SK-N-SH (cell line): Measurements from ENCODE around the gene UBN2. TPM values are rescaled to one million over a fixed set of nuclear protein-coding genes. Genes with fewer than 3 reads are reported as not detected.

Source experiments
- CTCF ChIA-PET: fragments of 300-600, 350-600 bp; formaldehyde crosslinking; extraction: SDS; loops from one replicate; lab custom pipeline; 2021; lab: Yijun Ruan, JAX
- POLR2A ChIA-PET: fragments of 350-600 bp; sonication (Branson Sonifier 250); formaldehyde crosslinking; extraction: SDS; loops from one replicate; lab custom pipeline; 2020; ENCODE audit warnings: antibody characterized with exemption, inconsistent platforms; lab: Yijun Ruan, JAX
- DNase-seq: peaks from one replicate; pipeline ENCODE4 v3.0.0; 2012
- H2AFZ ChIP-seq: fragments of 200-600 bp; sonication (generic); 2 replicates; pipeline ENCODE4 v1.8.1; 2016; ENCODE audit warnings: antibody characterized with exemption, mild to moderate bottlenecking, low read depth
- H3F3A ChIP-seq: fragments of 200-600 bp; sonication (generic); replicated peaks from 2 replicates; pipeline ENCODE3; 2016; ENCODE audit warnings: antibody characterized with exemption, mild to moderate bottlenecking; ENCODE audit not compliant: insufficient read depth
- H3K27ac ChIP-seq, 2 experiments: fragments of 200-500 bp in 1 of 2; fragments of 200-600 bp in 1 of 2; sonication (Bioruptor generic) in 1 of 2; sonication (generic), shearing (Covaris generic) in 1 of 2; 2 replicates each; pipeline versions ENCODE4 v1.5.1 to v1.6.1; 2014 to 2016; ENCODE audit warnings: low read depth in 2 of 2, inconsistent platforms in 1 of 2, low read length in 1 of 2, mild to moderate bottlenecking in 1 of 2, mixed read lengths in 1 of 2
- H3K27me3 ChIP-seq: fragments of 200-600 bp; sonication (generic), shearing (Covaris generic); 2 replicates; pipeline ENCODE4 v1.6.1; 2016; ENCODE audit warnings: mixed run types; ENCODE audit not compliant: insufficient read depth
- H3K36me3 ChIP-seq, 2 experiments: fragments of 200-500 bp in 1 of 2; fragments of 200-600 bp in 1 of 2; sonication (Bioruptor generic) in 1 of 2; sonication (generic) in 1 of 2; replicated peaks in 1 of 2; 2 replicates each; pipeline versions ENCODE3 to v1.5.1; 2014 to 2016; ENCODE audit warnings: low read length in 1 of 2, mild to moderate bottlenecking in 1 of 2; ENCODE audit not compliant: insufficient read depth in 2 of 2, control insufficient read depth in 1 of 2
- H3K4me1 ChIP-seq, 2 experiments: fragments of 200-500 bp in 1 of 2; fragments of 200-600 bp in 1 of 2; sonication (Bioruptor generic) in 1 of 2; sonication (generic), shearing (Covaris generic) in 1 of 2; 2 replicates each; pipeline versions ENCODE4 v1.5.1 to v1.6.1; 2014 to 2016; ENCODE audit warnings: low read depth in 1 of 2, low read length in 1 of 2, mixed run types in 1 of 2; ENCODE audit not compliant: insufficient read depth in 2 of 2, control insufficient read depth in 1 of 2
- H3K4me2 ChIP-seq: fragments of 200-600 bp; sonication (generic), shearing (Covaris generic); 2 replicates; pipeline ENCODE4 v1.6.1; 2017; ENCODE audit warnings: mixed run types
- H3K4me3 ChIP-seq, 2 experiments: fragments of 200-500 bp in 1 of 2; fragments of 200-600 bp in 1 of 2; sonication (Bioruptor generic) in 1 of 2; sonication (generic), shearing (Covaris generic) in 1 of 2; 2 replicates each; pipeline versions ENCODE4 v1.5.1 to v1.8.1; 2014 to 2016; ENCODE audit warnings: low read depth in 2 of 2, inconsistent platforms in 1 of 2, low read length in 1 of 2, mild to moderate bottlenecking in 1 of 2, mixed read lengths in 1 of 2, moderate library complexity in 1 of 2
- H3K79me2 ChIP-seq: fragments of 200-600 bp; sonication (generic); 2 replicates; pipeline ENCODE4 v1.8.1; 2017; ENCODE audit warnings: mild to moderate bottlenecking; ENCODE audit not compliant: insufficient read depth
- H3K9ac ChIP-seq: fragments of 200-600 bp; sonication (generic); 2 replicates; pipeline ENCODE4 v1.6.1; 2017; ENCODE audit warnings: mixed run types
- H3K9me2 ChIP-seq: fragments of 200-600 bp; sonication (generic); 2 replicates; pipeline ENCODE4 v1.6.1; 2017; ENCODE audit warnings: mixed run types
- H3K9me3 ChIP-seq: fragments of 200-600 bp; sonication (generic); 2 replicates; pipeline ENCODE4 v1.6.1; 2017; ENCODE audit warnings: mixed run types, mild to moderate bottlenecking, moderate library complexity
- H4K20me1 ChIP-seq: fragments of 200-600 bp; sonication (generic); 2 replicates; pipeline ENCODE4 v1.6.1; 2017; ENCODE audit warnings: mild to moderate bottlenecking, mixed run types; ENCODE audit not compliant: insufficient read depth
- CHD2 ChIP-seq: fragments of 150-350 bp; IDR thresholded peaks from 2 replicates; pipeline ENCODE4 v1.6.1; 2018; ENCODE audit warnings: low read length; ENCODE audit not compliant: partially characterized antibody
- CTCF ChIP-seq: fragments of 200-600 bp; sonication (generic); IDR thresholded peaks from 2 replicates; pipeline ENCODE4 v1.6.1; 2017; ENCODE audit warnings: antibody characterized with exemption, mild to moderate bottlenecking, moderate library complexity
- ELF1 ChIP-seq: IDR thresholded peaks from 2 replicates; pipeline ENCODE4 v1.4.0; 2012
- EP300 ChIP-seq, 2 experiments: IDR thresholded peaks; 2 replicates each; pipeline versions ENCODE4 v1.4.0 to v1.6.1; 2012; ENCODE audit warnings: borderline replicate concordance in 1 of 2, low read depth in 1 of 2, low read length in 1 of 2
- FOXJ3 ChIP-seq: sonication (generic); formaldehyde crosslinking; IDR thresholded peaks from 2 replicates; pipeline ENCODE4 v1.5.1; 2020; ENCODE audit warnings: mild to moderate bottlenecking, missing genetic modification reagents
- IRF3 ChIP-seq: fragments of 150-350 bp; IDR thresholded peaks from 2 replicates; pipeline ENCODE4 v1.6.1; 2016; ENCODE audit warnings: mild to moderate bottlenecking, low read depth, low read length
- JUND ChIP-seq: IDR thresholded peaks from 2 replicates; pipeline ENCODE4 v1.4.0; 2012
- MAX ChIP-seq: IDR thresholded peaks from 2 replicates; pipeline ENCODE4 v1.4.0; 2012; ENCODE audit warnings: low read depth
- MEF2A ChIP-seq: IDR thresholded peaks from 2 replicates; pipeline ENCODE4 v1.4.0; 2012; ENCODE audit warnings: low read depth, borderline replicate concordance
- MXI1 ChIP-seq: IDR thresholded peaks from 2 replicates; pipeline ENCODE4 v1.6.1; 2012; ENCODE audit warnings: mild to moderate bottlenecking, low read depth, low read length, improper control_type of control experiment
- NRF1 ChIP-seq: IDR thresholded peaks from 2 replicates; pipeline ENCODE4 v1.6.1; 2012; ENCODE audit warnings: low read depth, mild to moderate bottlenecking, low read length
- POLR2AphosphoS5 ChIP-seq: IDR thresholded peaks from 2 replicates; pipeline ENCODE4 v1.6.1; 2012; ENCODE audit warnings: low read depth, low read length
- RCOR1 ChIP-seq: fragments of 150-350 bp; IDR thresholded peaks from 2 replicates; pipeline ENCODE4 v1.6.1; 2017; ENCODE audit warnings: antibody characterized with exemption, low read length
- RFX5 ChIP-seq: IDR thresholded peaks from 2 replicates; pipeline ENCODE4 v1.6.1; 2012; ENCODE audit warnings: mild to moderate bottlenecking, improper control_type of control experiment, low read length
- RXRA ChIP-seq: IDR thresholded peaks from 2 replicates; pipeline ENCODE4 v1.4.0; 2012; ENCODE audit warnings: low read depth, mild to moderate bottlenecking, borderline replicate concordance
- SIN3A ChIP-seq: IDR thresholded peaks from 2 replicates; pipeline ENCODE4 v1.6.1; 2012; ENCODE audit warnings: low read depth, mild to moderate bottlenecking, low read length, moderate library complexity, borderline replicate concordance
- SMC3 ChIP-seq: IDR thresholded peaks from 2 replicates; pipeline ENCODE4 v1.6.1; 2012; ENCODE audit warnings: low read depth, low read length, improper control_type of control experiment
- TAF1 ChIP-seq: IDR thresholded peaks from 2 replicates; pipeline ENCODE4 v1.6.1; 2012; ENCODE audit warnings: low read depth, mild to moderate bottlenecking, low read length, moderate library complexity, borderline replicate concordance
- USF2 ChIP-seq: fragments of 150-350 bp; IDR thresholded peaks from 2 replicates; pipeline ENCODE4 v1.6.1; 2017; ENCODE audit warnings: antibody characterized with exemption, low read length, low read depth, borderline replicate concordance
- WGBS: methylation state at CpG from one replicate; pipeline ENCODE4 v1.1.6; 2017; ENCODE audit warnings: low lambda C conversion rate; 5-methylcytosine and 5-hydroxymethylcytosine counted together
- polyA plus RNA-seq, 3 experiments: library from polyadenylated mRNA; depleted of rRNA; stranded (reverse); fragments of >200 nt; gene quantifications; 2 replicates each; pipeline ENCODE4 v1.2.3, GENCODE V29; 2012

The UBN2 gene
- polyA plus RNA-seq, 1 of the 3 experiments (the other 2 are of a cell fraction) = 2.0 TPM

DNA sequence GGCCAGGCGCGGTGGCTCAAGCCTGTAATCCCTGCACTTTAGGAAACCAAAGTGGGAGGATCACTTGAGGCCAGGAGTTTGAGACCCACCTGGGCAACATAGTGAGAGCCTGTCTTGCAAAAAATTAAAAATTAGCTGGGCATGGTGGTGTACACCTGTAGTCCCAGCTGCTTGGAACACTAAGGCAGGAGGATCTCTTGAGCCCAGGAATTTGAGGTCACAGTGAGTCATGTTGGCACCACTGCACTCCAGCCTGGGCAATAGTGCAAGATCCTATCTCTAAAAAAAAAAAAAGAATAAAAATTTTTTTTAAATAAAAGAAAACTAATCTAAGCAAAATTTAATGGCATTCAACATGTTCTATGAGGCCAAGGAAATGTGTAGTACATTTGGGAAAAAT, 44.9 kb upstream of the UBN2 start (continued):
- TF ChIP-seq MAX (no peak), FOXJ3 (CRISPR knock-in tag) (no peak)

GRCh38 chr7:139189357-139189756, 41.7 kb upstream of the UBN2 start:
- Histone ChIP-seq H3K27ac (no peak overlapping the region), H3K79me2 (no peaks in the 10 kb centered on the region), H3F3A (no peaks in the 10 kb centered on the region), H3K9ac (no peak overlapping the region), H3K4me1 (no peaks in the 10 kb centered on the region), H3K9me3 (no peaks in the 10 kb centered on the region), H3K4me2 (no peak overlapping the region), H3K36me3 (peaks cover 9 to 31% of the 10 kb centered on the region in 2 experiments), H3K9me2 (no peaks in the 10 kb centered on the region), H4K20me1 (no peaks in the 10 kb centered on the region), H3K4me3 (no peak overlapping the region), H2AFZ (no peak overlapping the region), H3K27me3 (no peaks in the 10 kb centered on the region)
- TF ChIP-seq CTCF (no peak), USF2 (no peak), EP300 (IDR thresholded peaks at IDR 0.05; ENCODE audit: borderline replicate concordance in 1 of 2, low read depth in 1 of 2, low read length in 1 of 2) (no peak), NRF1 (no peak), RXRA (no peak), MXI1 (no peak), MEF2A (no peak), RFX5 (no peak), POLR2AphosphoS5 (no peak), MAX (no peak), RCOR1 (no peak), SIN3A (no peak), CHD2 (no peak), ELF1 (no peak), JUND (no peak), IRF3 (no peak), TAF1 (no peak), SMC3 (no peak)
- ChIA-PET CTCF (no interaction called here), POLR2A (no interaction called here)
- WGBS = 92% methylated on average over 3 of the region's 3 CpGs
- DNase-seq = no peak
